Endothelial cell of umbilical vein (primary cell): ENCODE measurements around the gene NEO1. TPM values are rescaled to one million over a fixed set of nuclear protein-coding genes. Genes with fewer than 3 reads are reported as not detected.

ENCODE experiments used
- BruUV-seq: library from RNA; stranded (reverse); fragments of 400-500 nt; replicated peaks from 2 replicates; lab custom pipeline; 2021; lab: Mats Ljungman, UMichigan
- CTCF ChIA-PET: fragments of 300-600, 350-600 bp; sonication (Branson Sonifier 250); formaldehyde crosslinking; loops from one replicate; lab custom pipeline; 2021; ENCODE audit warnings: antibody characterized with exemption, inconsistent platforms; lab: Charles Lee
- POLR2A ChIA-PET: fragments of 300-600, 350-600 bp; sonication (Branson Sonifier 250); formaldehyde crosslinking; loops from one replicate; lab custom pipeline; 2021; ENCODE audit warnings: antibody characterized with exemption, inconsistent platforms; lab: Charles Lee
- DNase-seq: peaks from one replicate; pipeline ENCODE4 v3.0.0-alpha.2; 2011; ENCODE audit warnings: low read depth, low spot score
- FAIRE-seq: peaks from 2 replicates; lab custom pipeline; 2011; peaks lifted over from hg19 to GRCh38; lab: Jason Lieb, UNC
- H2AFZ ChIP-seq: 2 replicates; pipeline ENCODE4 v1.6.0; 2012; ENCODE audit warnings: low read depth, low read length, control low read depth, inconsistent platforms
- H3K27ac ChIP-seq: 2 replicates; pipeline ENCODE4 v1.5.1; 2011; ENCODE audit warnings: low read depth, mild to moderate bottlenecking, control low read depth, low read length, moderate library complexity; ENCODE audit not compliant: insufficient read depth
- H3K27me3 ChIP-seq, 2 experiments: 2 replicates each; pipeline versions ENCODE4 v1.6.0 to v1.6.1; 2011; ENCODE audit warnings: low read length in 2 of 2, mixed read lengths in 1 of 2; ENCODE audit not compliant: control insufficient read depth in 2 of 2, insufficient read depth in 2 of 2
- H3K36me3 ChIP-seq, 2 experiments: 2 replicates in 1 of 2; 3 replicates in 1 of 2; pipeline ENCODE4 v1.5.1; 2011; ENCODE audit warnings: low read length in 2 of 2, mild to moderate bottlenecking in 1 of 2, moderate library complexity in 1 of 2; ENCODE audit not compliant: control insufficient read depth in 2 of 2, insufficient read depth in 2 of 2; ENCODE audit errors: extremely low read depth in 1 of 2
- H3K4me1 ChIP-seq: 3 replicates; pipeline ENCODE4 v1.5.1; 2011; ENCODE audit warnings: mild to moderate bottlenecking, low read length; ENCODE audit not compliant: control insufficient read depth, insufficient read depth; ENCODE audit errors: extremely low read depth
- H3K4me2 ChIP-seq: 2 replicates; pipeline ENCODE4 v1.6.1; 2011; ENCODE audit warnings: low read length, control low read depth, mixed read lengths; ENCODE audit not compliant: insufficient read depth
- H3K4me3 ChIP-seq, 3 experiments: fragments of 200-600 bp in 1 of 3; sonication (generic), shearing (Covaris generic) in 1 of 3; replicated peaks in 1 of 3; 2 replicates each; pipeline ENCODE4 v1.5.1; 2011 to 2016; ENCODE audit warnings: control low read depth in 3 of 3, low read length in 3 of 3, mild to moderate bottlenecking in 2 of 3, inconsistent platforms in 1 of 3, low read depth in 1 of 3, moderate library complexity in 1 of 3; ENCODE audit not compliant: insufficient read depth in 1 of 3
- H3K79me2 ChIP-seq: 2 replicates; pipeline ENCODE4 v1.6.0; 2012; ENCODE audit warnings: low read length, inconsistent platforms; ENCODE audit not compliant: control insufficient read depth, insufficient read depth
- H3K9ac ChIP-seq: replicated peaks from 2 replicates; pipeline ENCODE3; 2011; ENCODE audit warnings: low read length, control low read depth; ENCODE audit not compliant: insufficient read depth; ENCODE audit errors: extremely low read depth
- H3K9me1 ChIP-seq: replicated peaks from 3 replicates; pipeline ENCODE4 v1.6.0; 2011; ENCODE audit warnings: mild to moderate bottlenecking, low read length; ENCODE audit not compliant: control insufficient read depth, insufficient read depth; ENCODE audit errors: extremely low read depth
- H3K9me3 ChIP-seq: replicated peaks from 2 replicates; pipeline ENCODE4 v1.5.1; 2012; ENCODE audit warnings: low read length, inconsistent platforms; ENCODE audit not compliant: control insufficient read depth, insufficient read depth
- H4K20me1 ChIP-seq: replicated peaks from 2 replicates; pipeline ENCODE3; 2011; ENCODE audit warnings: mild to moderate bottlenecking, low read length; ENCODE audit not compliant: control insufficient read depth, insufficient read depth; ENCODE audit errors: extremely low read depth
- FOS ChIP-seq: IDR thresholded peaks from 2 replicates; pipeline ENCODE4 v1.6.1; 2011; ENCODE audit warnings: mild to moderate bottlenecking, low read length, moderate library complexity, borderline replicate concordance; ENCODE audit not compliant: insufficient read depth
- GATA2 ChIP-seq: IDR thresholded peaks from 2 replicates; pipeline ENCODE4 v1.7.0; 2011; ENCODE audit warnings: low read depth, mild to moderate bottlenecking, moderate library complexity, mixed read lengths, low read length; ENCODE audit not compliant: insufficient read length, insufficient read depth
- JUN ChIP-seq: IDR thresholded peaks from 2 replicates; pipeline ENCODE4 v1.6.1; 2011; ENCODE audit warnings: borderline replicate concordance, low read depth; ENCODE audit not compliant: insufficient read length, insufficient read depth
- MYC ChIP-seq: IDR thresholded peaks from one replicate; pipeline ENCODE4 v1.6.1; 2011; ENCODE audit warnings: mild to moderate bottlenecking, low read depth, low read length
- dilution Hi-C: fragments of 300-500 bp; cut with MboI; formaldehyde crosslinking; loops from one replicate; pipeline ENCODE4 v1.15.0; 2019; ENCODE audit warnings: low sequenced_read_pairs; ENCODE audit not compliant: extremely low pct_ligation_motif_present
- intact Hi-C: fragments of 100-400 bp; cut with micrococcal nuclease; formaldehyde crosslinking; loops from one replicate; pipeline ENCODE4 v1.10.0; 2022
- polyA plus RNA-seq, 4 experiments: library from polyadenylated mRNA; depleted of rRNA in 3 of 4; stranded (reverse) in 3 of 4; unstranded in 1 of 4; fragments of >200 nt; gene quantifications; 2 replicates each; pipeline versions ENCODE4 v1.2.1 to v1.2.3, GENCODE V29; 2011 to 2012; ENCODE audit warnings: missing spikeins in 1 of 4
- total RNA-seq: library from RNA; stranded (reverse); gene quantifications from 2 replicates; pipeline ENCODE4 v1.2.3, GENCODE V29; 2021
- TF ChIP-seq, protein P1 (sequence below), 2 donors: IDR thresholded peaks; 1 replicate in 1 of 2; 2 replicates in 1 of 2; pipeline ENCODE4 v1.5.1; 2011; ENCODE audit warnings: low read length in 2 of 2, mild to moderate bottlenecking in 2 of 2, moderate library complexity in 2 of 2, control low read depth in 1 of 2, inconsistent platforms in 1 of 2, low read depth in 1 of 2; ENCODE audit not compliant: insufficient read depth in 1 of 2; ENCODE audit errors: extremely low read depth in 1 of 2

Gene NEO1
- total and polyA plus RNA-seq, 2 donors (not counting 3 experiments of a cell fraction or from before 2014, with no cell fraction given) = 0.12 to 0.35 TPM

DNA sequence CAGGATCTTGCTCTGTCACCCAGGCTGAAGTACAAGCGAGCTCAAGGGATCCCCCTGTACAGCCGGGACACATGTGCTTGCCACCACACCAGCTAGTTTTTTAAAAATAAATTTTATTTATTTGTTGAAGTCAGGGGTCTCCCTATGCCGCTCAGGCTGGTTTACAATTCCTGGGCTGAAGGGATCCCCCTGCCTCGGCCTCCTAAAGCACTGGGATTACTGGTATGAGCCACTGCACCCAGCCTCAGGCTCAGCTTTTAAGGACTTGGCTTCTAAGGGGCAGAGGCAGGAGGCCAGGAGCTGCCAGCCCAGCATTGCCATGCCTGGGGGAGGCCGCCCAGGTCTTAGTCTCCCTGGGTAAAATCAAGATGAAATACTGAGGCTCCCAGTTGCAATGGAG lies 279.2 kb downstream of the NEO1 start:
- Histone ChIP-seq H3K9ac (no peak overlapping the region), H3K4me2 (no peak overlapping the region), H3K4me1 (no peaks in the 10 kb centered on the region), H3K4me3 (no peak overlapping the region), H3K27me3 (no peaks in the 10 kb centered on the region), H2AFZ (no peak overlapping the region), H3K9me1 (no peaks in the 10 kb centered on the region), H4K20me1 (no peaks in the 10 kb centered on the region), H3K9me3 (no peaks in the 10 kb centered on the region), H3K36me3 (no peaks in the 10 kb centered on the region), H3K79me2 (no peaks in the 10 kb centered on the region), H3K27ac (no peak overlapping the region)
- TF ChIP-seq GATA2 (no peak), FOS (no peak), MYC (no peak), JUN (no peak)
- TF ChIP-seq, protein P1, sequence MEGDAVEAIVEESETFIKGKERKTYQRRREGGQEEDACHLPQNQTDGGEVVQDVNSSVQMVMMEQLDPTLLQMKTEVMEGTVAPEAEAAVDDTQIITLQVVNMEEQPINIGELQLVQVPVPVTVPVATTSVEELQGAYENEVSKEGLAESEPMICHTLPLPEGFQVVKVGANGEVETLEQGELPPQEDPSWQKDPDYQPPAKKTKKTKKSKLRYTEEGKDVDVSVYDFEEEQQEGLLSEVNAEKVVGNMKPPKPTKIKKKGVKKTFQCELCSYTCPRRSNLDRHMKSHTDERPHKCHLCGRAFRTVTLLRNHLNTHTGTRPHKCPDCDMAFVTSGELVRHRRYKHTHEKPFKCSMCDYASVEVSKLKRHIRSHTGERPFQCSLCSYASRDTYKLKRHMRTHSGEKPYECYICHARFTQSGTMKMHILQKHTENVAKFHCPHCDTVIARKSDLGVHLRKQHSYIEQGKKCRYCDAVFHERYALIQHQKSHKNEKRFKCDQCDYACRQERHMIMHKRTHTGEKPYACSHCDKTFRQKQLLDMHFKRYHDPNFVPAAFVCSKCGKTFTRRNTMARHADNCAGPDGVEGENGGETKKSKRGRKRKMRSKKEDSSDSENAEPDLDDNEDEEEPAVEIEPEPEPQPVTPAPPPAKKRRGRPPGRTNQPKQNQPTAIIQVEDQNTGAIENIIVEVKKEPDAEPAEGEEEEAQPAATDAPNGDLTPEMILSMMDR (IDR thresholded peaks at IDR 0.05; ENCODE audit: extremely low read depth in 1 of 2, insufficient read depth in 1 of 2, low read depth in 1 of 2, low read length in 2 of 2) = no peak
- dilution Hi-C loops = no loop called here
- BruUV-seq = no TSS peak
- ChIA-PET POLR2A (no interaction called here), CTCF (interaction anchor here (1.1 kb wide), 1 partner anchor 47 kb away, joined by 3 read pairs; no protein-coding TSS in a partner anchor)
- no peak for FAIRE-seq
- intact Hi-C loops = no loop called here
- DNase-seq = no peak
